PC-3 (cell line): ENCODE data around the gene BRD4. TPM values are rescaled to one million over a fixed set of nuclear protein-coding genes. Genes with fewer than 3 reads are reported as not detected.

ENCODE experiments used
- ATAC-seq: fragments of 200-7000 bp; cut with Tn5 transposase; 2 replicates; pipeline ENCODE4 v1.9.1; 2020; ENCODE audit warnings: mild to moderate bottlenecking, moderate library complexity
- BruUV-seq: library from RNA; stranded (reverse); fragments of 400-500 nt; replicated peaks from 2 replicates; lab custom pipeline; 2021; lab: Mats Ljungman, UMichigan
- CTCF ChIA-PET: fragments of 300-600 bp; sonication (Branson Sonifier 250); formaldehyde crosslinking; loops from one replicate; lab custom pipeline; 2022; ENCODE audit warnings: antibody characterized with exemption; lab: Charles Lee
- POLR2A ChIA-PET: fragments of 300-600 bp; sonication (Branson Sonifier 250); formaldehyde crosslinking; loops from one replicate; lab custom pipeline; 2022; ENCODE audit warnings: antibody characterized with exemption; ENCODE audit not compliant: unreplicated experiment; lab: Charles Lee
- DNase-seq: peaks from one replicate; pipeline ENCODE4 v3.0.0-alpha.2; 2015
- H2AFZ ChIP-seq: fragments of 300-600 bp; sonication (generic); 2 replicates; pipeline ENCODE4 v1.6.0; 2016; ENCODE audit warnings: antibody characterized with exemption, low read length
- H3F3A ChIP-seq: fragments of 300-600 bp; sonication (generic); one replicate; pipeline ENCODE4 v1.6.0; 2017; ENCODE audit warnings: antibody characterized with exemption, low read length, control low read depth, mild to moderate bottlenecking; ENCODE audit not compliant: unreplicated experiment
- H3K27ac ChIP-seq: fragments of 300-600 bp; sonication (generic); 2 replicates; pipeline ENCODE4 v1.5.1; 2016; ENCODE audit warnings: mild to moderate bottlenecking, low read length
- H3K27me3 ChIP-seq: fragments of 300-600 bp; sonication (generic); 2 replicates; pipeline ENCODE4 v1.6.1; 2016; ENCODE audit warnings: low read length, mixed read lengths
- H3K36me3 ChIP-seq: fragments of 300-600 bp; sonication (generic); 2 replicates; pipeline ENCODE4 v1.6.1; 2016; ENCODE audit warnings: low read depth, mixed run types, low read length, mixed read lengths
- H3K4me1 ChIP-seq: fragments of 300-600 bp; sonication (generic); 2 replicates; pipeline ENCODE4 v1.5.1; 2016; ENCODE audit warnings: low read length; ENCODE audit not compliant: insufficient read depth
- H3K4me2 ChIP-seq: fragments of 300-600 bp; sonication (generic); 2 replicates; pipeline ENCODE4 v1.6.0; 2016; ENCODE audit warnings: low read length
- H3K4me3 ChIP-seq: fragments of 300-600 bp; sonication (generic); 2 replicates; pipeline ENCODE4 v1.5.1; 2016; ENCODE audit warnings: mild to moderate bottlenecking, low read length, mixed read lengths
- H3K79me2 ChIP-seq: fragments of 300-600 bp; sonication (generic); 2 replicates; pipeline ENCODE4 v1.6.1; 2017; ENCODE audit warnings: low read length, mixed read lengths
- H3K9ac ChIP-seq: fragments of 300-600 bp; sonication (generic); 2 replicates; pipeline ENCODE4 v1.6.0; 2016; ENCODE audit warnings: mild to moderate bottlenecking, low read length
- H3K9me2 ChIP-seq: fragments of 300-600 bp; sonication (generic); replicated peaks from 2 replicates; pipeline ENCODE4 v1.6.1; 2016; ENCODE audit warnings: mixed run types, low read length, mixed read lengths
- H3K9me3 ChIP-seq: fragments of 300-600 bp; sonication (generic); 2 replicates; pipeline ENCODE4 v1.6.1; 2016; ENCODE audit warnings: low read length, mixed read lengths
- H4K20me1 ChIP-seq: fragments of 300-600 bp; sonication (generic); 2 replicates; pipeline ENCODE4 v1.6.1; 2016; ENCODE audit warnings: low read length, mixed read lengths
- EZH2 ChIP-seq: fragments of 300-600 bp; sonication (generic); IDR thresholded peaks from one replicate; pipeline ENCODE4 v1.6.1; 2017; ENCODE audit warnings: antibody characterized with exemption, mild to moderate bottlenecking, low read length; ENCODE audit not compliant: unreplicated experiment
- EZH2phosphoT487 ChIP-seq: fragments of 300-600 bp; sonication (generic); IDR thresholded peaks from 2 replicates; pipeline ENCODE4 v1.6.1; 2018; ENCODE audit warnings: mild to moderate bottlenecking, antibody characterized with exemption, low read length, borderline replicate concordance
- intact Hi-C: fragments of 100-400 bp; cut with micrococcal nuclease; formaldehyde crosslinking; loops from 2 replicates; pipeline ENCODE4 v1.9.0; 2023
- total RNA-seq: library from RNA; depleted of rRNA; stranded (reverse); fragments of >200 nt; gene quantifications from 2 replicates; pipeline ENCODE4 v1.2.3, GENCODE V29; 2014
- TF ChIP-seq, protein P1 (sequence below): fragments of 300-600 bp; sonication (generic); conservative IDR thresholded peaks from 2 replicates; pipeline ENCODE4 v1.5.1; 2017; ENCODE audit warnings: antibody characterized with exemption, low read depth, mild to moderate bottlenecking, low read length

Gene BRD4
- total RNA-seq, 1 experiment from 2014 or later, result 20.9 TPM

DNA sequence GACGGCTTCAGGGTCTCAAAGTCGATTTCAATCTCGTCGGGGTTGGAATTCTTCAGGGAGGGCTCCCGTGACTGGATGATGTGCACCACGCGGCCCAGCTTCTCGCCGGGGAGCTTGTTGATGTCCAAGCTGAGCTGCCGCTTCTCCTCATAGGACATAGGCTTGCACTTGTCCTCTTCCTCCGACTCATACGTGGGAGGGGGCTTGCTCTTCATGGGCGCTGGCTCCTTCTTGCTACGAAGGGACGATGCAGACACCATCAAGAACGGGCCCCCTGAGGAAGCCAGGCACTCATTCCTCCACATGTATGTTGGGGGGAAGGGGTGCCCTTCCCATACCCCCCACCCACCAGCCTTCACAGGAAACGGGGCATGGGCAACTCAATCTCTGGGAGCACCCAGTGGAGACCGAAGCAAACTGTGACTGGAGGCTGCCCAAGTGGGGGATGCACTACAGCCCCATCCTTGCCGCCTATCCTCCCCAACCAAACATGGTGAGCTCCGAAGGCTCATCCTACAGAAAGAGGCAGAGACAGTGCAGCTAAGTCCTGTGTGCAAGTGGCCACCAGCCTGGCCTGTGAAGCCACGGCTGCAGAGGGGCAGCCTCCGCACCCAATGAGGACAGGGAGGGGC lies 76.9 kb downstream of the BRD4 start:
- CTCF ChIA-PET, result no interaction called here
- ATAC-seq (no peak), DNase-seq (no peak)
- TF ChIP-seq, protein P1, sequence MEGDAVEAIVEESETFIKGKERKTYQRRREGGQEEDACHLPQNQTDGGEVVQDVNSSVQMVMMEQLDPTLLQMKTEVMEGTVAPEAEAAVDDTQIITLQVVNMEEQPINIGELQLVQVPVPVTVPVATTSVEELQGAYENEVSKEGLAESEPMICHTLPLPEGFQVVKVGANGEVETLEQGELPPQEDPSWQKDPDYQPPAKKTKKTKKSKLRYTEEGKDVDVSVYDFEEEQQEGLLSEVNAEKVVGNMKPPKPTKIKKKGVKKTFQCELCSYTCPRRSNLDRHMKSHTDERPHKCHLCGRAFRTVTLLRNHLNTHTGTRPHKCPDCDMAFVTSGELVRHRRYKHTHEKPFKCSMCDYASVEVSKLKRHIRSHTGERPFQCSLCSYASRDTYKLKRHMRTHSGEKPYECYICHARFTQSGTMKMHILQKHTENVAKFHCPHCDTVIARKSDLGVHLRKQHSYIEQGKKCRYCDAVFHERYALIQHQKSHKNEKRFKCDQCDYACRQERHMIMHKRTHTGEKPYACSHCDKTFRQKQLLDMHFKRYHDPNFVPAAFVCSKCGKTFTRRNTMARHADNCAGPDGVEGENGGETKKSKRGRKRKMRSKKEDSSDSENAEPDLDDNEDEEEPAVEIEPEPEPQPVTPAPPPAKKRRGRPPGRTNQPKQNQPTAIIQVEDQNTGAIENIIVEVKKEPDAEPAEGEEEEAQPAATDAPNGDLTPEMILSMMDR, result no peak
- no peak for TF ChIP-seq EZH2phosphoT487
- Histone ChIP-seq H3K9ac (no peak overlapping the region), H3K4me1 (peaks cover 13% of the 10 kb centered on the region; the same call in 1 of the 2 replicates), H3K9me2 (no peaks in the 10 kb centered on the region), H3K27me3 (no peaks in the 10 kb centered on the region), H3K4me2 (no peak overlapping the region), H4K20me1 (0 out of 2 replicates have a peak, but pooled peaks cover 5% of the 10 kb centered on the region), H2AFZ (no peak overlapping the region), H3K79me2 (peaks cover 27% of the 10 kb centered on the region; the same call in 1 of the 2 replicates), H3K27ac (no peak overlapping the region), H3K36me3 (peaks cover 88% of the 10 kb centered on the region), H3K4me3 (no peak overlapping the region), H3F3A (no peaks in the 10 kb centered on the region), H3K9me3 (no peaks in the 10 kb centered on the region)
- TSS peak; percentile 74 for BruUV-seq
- POLR2A ChIA-PET, result no interaction called here
- intact Hi-C loops, result no loop called here

DNA sequence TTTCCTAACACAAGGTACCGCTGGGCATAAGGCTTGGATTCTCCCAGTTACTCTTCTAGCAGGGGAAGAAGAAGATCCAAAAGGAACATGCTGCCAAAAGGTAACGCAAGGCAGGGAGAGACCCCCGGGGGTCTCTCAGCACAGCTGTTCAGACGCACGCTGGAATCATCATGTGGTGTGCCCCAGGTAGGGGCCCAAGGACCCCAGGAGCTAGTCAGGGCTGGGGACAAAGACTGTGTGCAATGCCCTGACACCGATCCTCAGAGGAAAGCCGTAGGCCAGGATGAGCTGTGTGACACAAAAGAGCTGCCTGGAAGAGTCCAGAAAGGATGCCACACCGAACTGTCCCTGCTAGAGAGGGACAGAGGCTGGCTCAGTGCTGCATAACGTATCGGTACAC lies 77.8 kb downstream of the BRD4 start:
- no peaks in the 10 kb centered on the region for H3K27me3 ChIP-seq
- CTCF ChIA-PET, result no interaction called here
- H3K4me1 ChIP-seq, result peaks cover 21% of the 10 kb centered on the region
- no peaks in the 10 kb centered on the region for H3F3A ChIP-seq
- no peak for TF ChIP-seq EZH2
- no peak overlapping the region for H2AFZ ChIP-seq
- peaks cover 79% of the 10 kb centered on the region for H3K36me3 ChIP-seq
- H3K9ac ChIP-seq, result no peak overlapping the region
- H3K4me3 ChIP-seq, result no peak overlapping the region
- H4K20me1 ChIP-seq, result 0 out of 2 replicates have a peak, but pooled peaks cover 5% of the 10 kb centered on the region
- ATAC-seq (no peak), DNase-seq (no peak)
- POLR2A ChIA-PET, result no interaction called here
- no peaks in the 10 kb centered on the region for H3K9me3 ChIP-seq
- H3K27ac ChIP-seq, result no peak overlapping the region
- peaks cover 36% of the 10 kb centered on the region; the same call in 1 of the 2 replicates for H3K79me2 ChIP-seq
- no peak overlapping the region for H3K4me2 ChIP-seq
- H3K9me2 ChIP-seq, result no peaks in the 10 kb centered on the region
- intact Hi-C loops, result no loop called here
- BruUV-seq, result no TSS peak

DNA sequence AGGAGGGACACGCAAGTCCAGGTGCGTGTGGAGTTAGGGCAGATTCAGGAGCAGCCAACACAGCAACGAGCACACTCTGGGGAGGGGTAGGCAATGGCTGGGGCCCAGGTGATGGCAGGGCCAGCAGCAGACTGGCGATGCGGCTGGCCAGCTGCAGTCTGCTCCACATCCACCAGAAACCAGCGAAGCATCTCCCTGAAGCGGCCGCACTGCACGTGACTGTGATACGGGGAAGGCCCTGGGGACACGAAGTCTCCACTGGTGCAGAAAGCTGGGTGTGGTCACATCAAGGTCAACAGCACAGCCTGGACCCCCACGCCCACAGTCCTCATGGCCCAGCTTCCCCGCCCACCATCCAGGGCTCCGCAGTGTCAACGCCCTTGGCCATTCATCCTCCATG lies 78.8 kb downstream of the BRD4 start:
- TF ChIP-seq EZH2, result no peak
- TF ChIP-seq, protein P1, result no peak
- peaks cover 70% of the 10 kb centered on the region for H3K36me3 ChIP-seq
- CTCF ChIA-PET, result no interaction called here
- ATAC-seq (no peak), DNase-seq (no peak)
- H3K9me3 ChIP-seq, result no peaks in the 10 kb centered on the region
- no peaks in the 10 kb centered on the region for H3K27me3 ChIP-seq
- H2AFZ ChIP-seq, result no peak overlapping the region
- no peak overlapping the region for H3K4me2 ChIP-seq
- H3K4me1 ChIP-seq, result peaks cover 31% of the 10 kb centered on the region
- intact Hi-C loops, result no loop called here
- H3K27ac ChIP-seq, result no peak overlapping the region
- POLR2A ChIA-PET, result interaction anchor here (0.5 kb wide), 1 partner anchor 92 kb away, joined by 17 read pairs; no protein-coding TSS in a partner anchor
- peaks cover 8% of the 10 kb centered on the region; the same call in 1 of the 2 replicates for H4K20me1 ChIP-seq
- no peaks in the 10 kb centered on the region for H3F3A ChIP-seq
- peaks cover 39% of the 10 kb centered on the region; the same call in 1 of the 2 replicates for H3K79me2 ChIP-seq
- no peaks in the 10 kb centered on the region for H3K9me2 ChIP-seq
- H3K9ac ChIP-seq, result no peak overlapping the region
- H3K4me3 ChIP-seq, result no peak overlapping the region
- no TSS peak for BruUV-seq
